ENCODE measurements around the gene ABLIM2.

ABLIM2 gene

DNA sequence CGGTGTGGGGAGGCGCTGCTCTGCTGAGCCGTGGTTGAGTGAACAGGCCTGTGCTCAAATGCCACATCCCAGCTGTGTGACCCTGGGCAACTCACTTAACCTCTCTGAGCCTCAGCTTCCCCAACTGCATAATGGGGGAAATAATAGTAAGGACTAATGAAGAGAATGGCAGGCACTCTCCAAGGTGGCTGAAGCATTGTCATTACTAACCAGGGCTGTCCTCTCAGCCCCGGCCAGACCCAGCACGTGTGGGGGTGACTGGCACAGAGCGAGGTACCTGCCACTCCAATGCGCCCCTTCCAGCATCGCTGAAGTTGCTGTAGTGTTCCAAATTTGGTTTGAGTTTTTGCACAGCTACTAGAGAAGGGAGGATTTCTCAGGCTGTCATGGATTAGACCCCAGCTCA, 80.0 kb downstream of the ABLIM2 start:
- no peaks in the 10 kb centered on the region for H3K9me2 ChIP-seq (replicated peaks; ENCODE audit: insufficient read depth, low read length)
- no peak overlapping the region for H3K4me3 ChIP-seq (ENCODE audit: low read length)
- TF ChIP-seq EZH2 (optimal IDR thresholded peaks at IDR 0.05; ENCODE audit: low read depth, low read length), result no peak
- TF ChIP-seq EZH2phosphoT487 (IDR thresholded peaks at IDR 0.05; ENCODE audit: low read length), result no peak
- TF ChIP-seq CTCF (IDR thresholded peaks at IDR 0.05; ENCODE audit: low read length), result no peak
- peaks cover 92% of the 10 kb centered on the region for H3K27me3 ChIP-seq (replicated peaks; ENCODE audit: insufficient read depth, low read length)
- no peak overlapping the region for H3K4me2 ChIP-seq (ENCODE audit: low read depth, low read length)
- H3K9me3 ChIP-seq (replicated peaks; ENCODE audit: insufficient read depth, low read length), result no peaks in the 10 kb centered on the region
- H3K9ac ChIP-seq (ENCODE audit: low read length), result no peak overlapping the region
- H3K4me1 ChIP-seq (ENCODE audit: low read length), result no peaks in the 10 kb centered on the region
- DNase-seq, result no peak
- no peaks in the 10 kb centered on the region for H3K79me2 ChIP-seq (ENCODE audit: low read length)
- no peaks in the 10 kb centered on the region for H3F3A ChIP-seq (ENCODE audit: insufficient read depth, low read length)
- H2AFZ ChIP-seq (ENCODE audit: low read length), result no peak overlapping the region
- H4K20me1 ChIP-seq (ENCODE audit: insufficient read depth, low read length), result no peaks in the 10 kb centered on the region
- no peak overlapping the region for H3K27ac ChIP-seq (ENCODE audit: low read length)
- H3K36me3 ChIP-seq (replicated peaks; ENCODE audit: insufficient read depth, low read length), result no peaks in the 10 kb centered on the region

DNA sequence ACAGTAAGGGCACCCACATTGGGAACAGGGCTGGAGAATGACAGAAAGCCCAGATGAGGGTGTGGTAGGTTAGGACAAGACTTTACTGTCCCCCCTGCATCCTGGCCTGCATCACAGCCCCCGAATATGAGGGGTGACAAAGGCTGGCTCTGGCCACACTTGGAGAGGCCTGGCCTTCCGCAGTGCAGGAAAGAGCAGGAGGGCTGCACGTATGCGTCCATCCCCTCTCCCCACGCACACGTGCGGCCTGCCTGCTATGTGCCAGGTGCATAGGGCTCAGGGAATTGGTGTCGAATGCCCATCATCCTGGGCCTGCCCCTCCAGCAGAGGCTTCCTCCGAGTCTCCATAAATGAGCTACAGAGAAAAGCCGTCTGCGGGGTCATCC, 80.5 kb downstream of the ABLIM2 start:
- Histone ChIP-seq H3K4me2 (ENCODE audit: low read depth, low read length) (no peak overlapping the region), H3K36me3 (replicated peaks; ENCODE audit: insufficient read depth, low read length) (no peaks in the 10 kb centered on the region), H3K79me2 (ENCODE audit: low read length) (no peaks in the 10 kb centered on the region), H4K20me1 (ENCODE audit: insufficient read depth, low read length) (no peaks in the 10 kb centered on the region), H3K4me1 (ENCODE audit: low read length) (no peaks in the 10 kb centered on the region), H3K27me3 (replicated peaks; ENCODE audit: insufficient read depth, low read length) (peaks cover 92% of the 10 kb centered on the region), H3K4me3 (ENCODE audit: low read length) (no peak overlapping the region), H3K27ac (ENCODE audit: low read length) (no peak overlapping the region), H2AFZ (ENCODE audit: low read length) (no peak overlapping the region), H3K9me2 (replicated peaks; ENCODE audit: insufficient read depth, low read length) (no peaks in the 10 kb centered on the region), H3K9me3 (replicated peaks; ENCODE audit: insufficient read depth, low read length) (no peaks in the 10 kb centered on the region), H3K9ac (ENCODE audit: low read length) (no peak overlapping the region), H3F3A (ENCODE audit: insufficient read depth, low read length) (no peaks in the 10 kb centered on the region)
- DNase-seq, result no peak
- no peak for TF ChIP-seq EZH2 (optimal IDR thresholded peaks at IDR 0.05; ENCODE audit: low read depth, low read length)
- no peak for TF ChIP-seq EZH2phosphoT487 (IDR thresholded peaks at IDR 0.05; ENCODE audit: low read length)
- TF ChIP-seq CTCF (IDR thresholded peaks at IDR 0.05; ENCODE audit: low read length), result no peak

GRCh38 chr4:8077181-8078108, 81.2 kb downstream of the ABLIM2 start:
- no peaks in the 10 kb centered on the region for H3K9me2 ChIP-seq (replicated peaks; ENCODE audit: insufficient read depth, low read length)
- H3K4me2 ChIP-seq (ENCODE audit: low read depth, low read length), result no peak overlapping the region
- no peaks in the 10 kb centered on the region for H3F3A ChIP-seq (ENCODE audit: insufficient read depth, low read length)
- H3K4me1 ChIP-seq (ENCODE audit: low read length), result no peaks in the 10 kb centered on the region
- TF ChIP-seq CTCF (IDR thresholded peaks at IDR 0.05; ENCODE audit: low read length), result no peak
- TF ChIP-seq EZH2phosphoT487 (IDR thresholded peaks at IDR 0.05; ENCODE audit: low read length), result no peak
- TF ChIP-seq EZH2 (optimal IDR thresholded peaks at IDR 0.05; ENCODE audit: low read depth, low read length), result no peak
- H4K20me1 ChIP-seq (ENCODE audit: insufficient read depth, low read length), result no peaks in the 10 kb centered on the region
- DNase-seq, result no peak
- H3K79me2 ChIP-seq (ENCODE audit: low read length), result no peaks in the 10 kb centered on the region
- H3K9ac ChIP-seq (ENCODE audit: low read length), result no peak overlapping the region
- no peak overlapping the region for H3K27ac ChIP-seq (ENCODE audit: low read length)
- no peak overlapping the region for H2AFZ ChIP-seq (ENCODE audit: low read length)
- H3K4me3 ChIP-seq (ENCODE audit: low read length), result no peak overlapping the region
- no peaks in the 10 kb centered on the region for H3K36me3 ChIP-seq (replicated peaks; ENCODE audit: insufficient read depth, low read length)
- peaks cover 92% of the 10 kb centered on the region for H3K27me3 ChIP-seq (replicated peaks; ENCODE audit: insufficient read depth, low read length)
- no peaks in the 10 kb centered on the region for H3K9me3 ChIP-seq (replicated peaks; ENCODE audit: insufficient read depth, low read length)
